ENCODE measurements around the gene CPLX4.

DNA sequence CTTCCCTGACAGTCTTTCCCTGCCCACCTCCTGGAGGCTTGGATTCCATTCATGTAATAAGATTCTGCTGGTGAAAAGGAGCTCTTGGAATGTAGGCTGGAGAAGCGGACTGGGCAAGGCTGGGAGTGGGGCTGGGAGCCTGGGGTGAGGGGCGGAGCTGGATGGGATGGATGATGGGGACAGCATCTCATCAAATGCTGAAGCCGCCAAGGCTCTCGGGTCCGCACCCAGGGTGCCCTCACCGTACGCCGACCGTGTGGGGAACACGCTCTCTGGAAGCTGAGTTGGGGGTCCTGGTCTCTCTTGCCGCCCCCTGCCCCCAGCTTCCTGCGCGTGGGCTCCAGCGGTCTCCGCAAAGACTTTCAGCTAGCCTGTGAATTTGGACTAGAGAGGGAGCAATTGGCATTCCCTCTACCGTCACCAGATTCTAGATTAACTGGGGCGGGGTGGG, 54.3 kb downstream of the CPLX4 start:
- TF ChIP-seq, protein P1, sequence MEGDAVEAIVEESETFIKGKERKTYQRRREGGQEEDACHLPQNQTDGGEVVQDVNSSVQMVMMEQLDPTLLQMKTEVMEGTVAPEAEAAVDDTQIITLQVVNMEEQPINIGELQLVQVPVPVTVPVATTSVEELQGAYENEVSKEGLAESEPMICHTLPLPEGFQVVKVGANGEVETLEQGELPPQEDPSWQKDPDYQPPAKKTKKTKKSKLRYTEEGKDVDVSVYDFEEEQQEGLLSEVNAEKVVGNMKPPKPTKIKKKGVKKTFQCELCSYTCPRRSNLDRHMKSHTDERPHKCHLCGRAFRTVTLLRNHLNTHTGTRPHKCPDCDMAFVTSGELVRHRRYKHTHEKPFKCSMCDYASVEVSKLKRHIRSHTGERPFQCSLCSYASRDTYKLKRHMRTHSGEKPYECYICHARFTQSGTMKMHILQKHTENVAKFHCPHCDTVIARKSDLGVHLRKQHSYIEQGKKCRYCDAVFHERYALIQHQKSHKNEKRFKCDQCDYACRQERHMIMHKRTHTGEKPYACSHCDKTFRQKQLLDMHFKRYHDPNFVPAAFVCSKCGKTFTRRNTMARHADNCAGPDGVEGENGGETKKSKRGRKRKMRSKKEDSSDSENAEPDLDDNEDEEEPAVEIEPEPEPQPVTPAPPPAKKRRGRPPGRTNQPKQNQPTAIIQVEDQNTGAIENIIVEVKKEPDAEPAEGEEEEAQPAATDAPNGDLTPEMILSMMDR (IDR thresholded peaks at IDR 0.05) = no peak
- no peak for TF ChIP-seq POLR2AphosphoS5 (IDR thresholded peaks at IDR 0.05)
